Activated CD8-positive, alpha-beta memory T cell treated with anti-CD3 and anti-CD28 coated beads for 24 hours (primary cell): ENCODE results near the gene C22orf15.

Experiments used
- DNase-seq: peaks from one replicate; pipeline ENCODE4 v3.0.0-alpha.2; 2020

C22orf15 gene

DNA sequence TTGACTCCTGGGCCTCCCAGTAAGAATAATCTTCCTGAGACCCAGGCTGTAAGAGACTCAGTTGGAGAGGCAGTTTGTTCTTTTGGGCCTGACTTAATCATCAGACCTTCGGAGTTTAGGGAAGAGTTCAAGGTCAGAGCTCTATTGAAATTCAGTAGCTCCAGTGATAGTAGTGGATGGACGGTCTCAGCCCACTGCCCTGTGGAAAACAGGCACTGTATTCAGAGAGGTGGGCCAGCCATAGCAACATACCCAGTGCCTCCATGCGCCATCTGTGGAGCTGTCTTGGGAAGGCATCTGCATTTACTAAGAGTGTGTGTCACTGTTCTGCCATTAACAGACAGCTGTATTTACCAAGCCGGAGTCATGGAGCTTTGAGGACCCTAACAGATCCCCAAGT lies 26.8 kb downstream of the C22orf15 start:
- DNase-seq = no peak

DNA sequence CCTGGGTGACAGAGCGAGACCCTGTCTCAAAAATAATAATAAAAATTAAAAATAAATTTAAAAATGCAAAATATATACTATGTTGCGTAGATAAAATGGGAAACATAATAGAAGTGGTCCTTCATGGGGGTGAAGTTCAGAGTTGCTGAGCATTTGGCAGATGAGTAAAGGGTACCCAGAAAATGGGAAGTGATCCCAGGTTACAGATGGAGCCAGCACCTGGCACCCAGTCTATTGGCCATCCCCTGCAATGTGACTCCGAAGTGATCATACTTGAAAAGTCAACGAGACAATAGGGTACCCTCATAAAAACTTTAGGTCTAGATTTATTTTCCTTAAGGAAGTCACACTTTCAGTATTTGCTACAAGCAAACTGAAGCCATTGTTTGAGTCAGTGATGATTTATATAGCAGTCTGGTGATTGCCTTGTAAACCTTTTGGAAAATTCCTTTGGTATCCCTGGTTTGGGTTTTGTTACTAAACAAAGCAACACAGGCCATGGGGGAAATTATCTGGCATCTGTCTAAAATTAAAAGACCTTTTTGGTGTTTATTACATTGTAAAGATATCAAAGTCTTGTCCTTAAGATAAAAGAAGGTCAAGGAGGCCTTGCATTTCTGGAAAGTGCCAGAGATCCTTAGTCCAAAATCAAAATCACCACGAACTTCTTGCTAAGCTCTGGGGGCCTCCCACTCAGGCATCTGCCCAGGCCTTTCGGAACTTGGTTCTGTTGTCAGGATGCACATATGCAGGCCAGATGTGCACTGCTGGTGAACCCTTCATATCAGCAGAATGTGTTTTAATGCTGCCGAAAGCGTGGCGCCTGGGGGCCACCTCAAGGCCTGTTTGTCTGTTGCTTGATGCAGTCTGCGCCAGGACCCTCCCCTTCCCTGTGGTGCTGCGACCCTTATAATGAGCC lies 28.3 kb downstream of the C22orf15 start:
- DNase-seq = no peak

DNA sequence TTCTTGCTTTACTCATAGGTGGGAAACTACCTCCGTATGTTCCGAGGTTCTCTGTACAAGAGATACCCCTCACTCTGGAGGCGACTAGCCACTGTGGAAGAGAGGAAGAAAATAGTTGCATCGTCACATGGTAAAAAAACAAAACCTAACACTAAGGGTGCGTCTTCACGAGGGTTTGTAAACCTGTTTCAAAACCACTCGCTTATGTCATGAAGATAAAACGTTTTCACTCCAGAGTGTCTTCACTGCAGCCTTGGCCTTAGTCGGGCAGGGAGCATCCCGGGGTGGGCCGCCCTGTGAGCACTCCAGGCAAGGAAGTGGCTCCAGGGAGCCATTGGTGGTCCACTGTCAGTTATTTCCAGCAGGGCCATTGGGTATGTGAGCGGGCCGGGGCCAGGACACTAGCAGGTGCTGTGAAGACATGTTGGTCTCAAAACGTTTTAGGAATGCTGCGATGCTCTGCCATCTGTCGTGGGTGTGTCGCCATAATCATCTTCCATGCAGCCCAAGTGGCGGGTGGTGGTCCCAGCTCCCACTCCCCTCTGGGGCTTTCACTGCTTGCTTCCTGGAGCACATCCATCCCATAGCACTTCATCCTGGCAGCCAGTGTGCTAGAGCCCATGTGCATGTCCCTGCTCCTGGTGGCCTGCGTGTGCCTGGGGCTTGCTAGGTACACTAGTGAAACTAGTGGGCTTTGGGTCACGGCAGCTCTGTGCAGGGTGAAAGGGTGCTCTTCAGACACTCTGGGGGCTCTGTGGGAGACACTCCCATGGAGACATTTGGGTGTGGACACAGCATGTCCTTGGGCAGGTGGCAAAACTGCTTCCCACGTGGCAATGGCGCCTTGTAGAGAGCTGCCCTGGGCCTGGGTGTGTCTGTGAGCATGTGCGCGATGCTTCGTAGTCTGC lies 29.2 kb downstream of the C22orf15 start:
- DNase-seq = no peak

DNA sequence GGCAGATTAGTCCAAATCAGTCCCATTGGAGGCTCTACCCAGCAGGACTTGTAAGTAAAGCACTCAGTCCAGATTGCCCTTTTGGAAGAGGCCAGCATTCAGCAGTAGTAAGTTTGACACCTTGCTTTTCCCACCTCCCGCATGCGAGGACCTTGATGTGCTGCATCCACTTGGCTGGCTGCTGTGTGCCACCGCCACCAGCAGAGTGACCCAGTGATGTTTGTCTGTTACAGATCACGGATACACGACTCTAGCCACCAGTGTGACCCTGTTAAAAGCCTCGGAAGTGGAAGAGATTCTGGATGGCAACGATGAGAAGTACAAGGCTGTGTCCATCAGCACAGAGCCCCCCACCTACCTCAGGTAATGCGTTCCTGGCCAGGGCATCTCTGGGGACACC lies 30.5 kb downstream of the C22orf15 start:
- no peak for DNase-seq

DNA sequence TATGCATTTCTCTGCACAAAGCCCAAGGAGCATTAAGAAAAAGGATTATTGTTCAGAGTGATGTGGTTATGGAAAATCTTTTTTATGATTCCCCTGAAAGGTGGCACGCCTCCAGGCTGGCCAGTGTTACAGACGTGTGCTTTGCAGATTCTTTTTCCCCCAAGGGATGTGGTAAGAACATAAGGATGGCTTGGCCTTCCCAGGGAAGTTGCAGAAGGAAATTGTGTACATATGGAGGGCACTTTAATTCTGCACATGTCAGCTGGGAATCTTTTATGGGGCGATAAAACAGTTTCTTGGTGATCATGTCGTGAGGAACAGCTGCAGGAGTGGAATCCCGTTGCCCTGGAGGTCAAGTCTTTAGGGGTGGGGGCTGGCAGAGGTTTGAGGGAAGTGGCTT lies 33.7 kb downstream of the C22orf15 start:
- DNase-seq = no peak

DNA sequence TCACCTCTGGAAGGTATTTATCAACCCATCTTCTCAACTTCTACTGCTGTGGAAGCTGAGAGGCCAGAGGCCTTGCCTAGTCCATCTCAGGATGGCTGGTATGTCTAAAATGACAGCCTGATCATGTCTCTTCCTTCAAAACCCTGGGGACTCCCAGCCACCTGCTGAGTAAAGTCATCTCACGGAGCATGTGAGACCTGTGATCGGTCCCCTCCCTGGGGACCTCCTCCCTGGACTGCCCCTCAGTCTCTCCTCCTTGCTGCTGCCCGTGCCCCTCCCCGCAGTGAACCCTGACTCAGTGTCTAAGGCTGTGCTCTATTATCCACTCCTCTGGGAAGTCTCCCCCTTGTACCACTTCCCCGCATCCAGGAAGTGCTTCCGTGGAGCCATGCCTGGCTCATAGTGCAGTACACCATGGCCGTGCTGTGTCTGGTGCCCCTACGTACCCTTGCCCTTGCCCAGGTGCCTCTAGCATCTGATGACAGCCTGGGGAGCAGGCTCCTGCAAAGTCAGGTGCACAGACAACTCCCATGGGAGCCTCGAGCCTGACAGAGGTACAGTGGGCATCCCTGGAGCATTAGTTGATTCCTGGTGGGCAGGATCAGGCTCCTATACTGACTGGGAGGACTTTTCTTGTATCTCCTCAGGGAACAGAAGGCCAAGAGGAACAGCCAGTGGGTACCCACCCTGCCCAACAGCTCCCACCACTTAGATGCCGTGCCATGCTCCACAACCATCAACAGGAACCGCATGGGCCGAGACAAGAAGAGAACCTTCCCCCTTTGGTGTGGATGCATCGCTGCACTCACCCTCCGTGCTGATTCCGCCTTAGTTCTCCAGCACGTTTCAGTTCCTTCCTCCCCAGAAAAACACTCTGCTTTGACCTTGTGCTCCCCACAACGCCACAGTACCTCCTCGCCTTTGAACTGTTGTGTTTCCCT lies 37.8 kb downstream of the C22orf15 start:
- no peak for DNase-seq

DNA sequence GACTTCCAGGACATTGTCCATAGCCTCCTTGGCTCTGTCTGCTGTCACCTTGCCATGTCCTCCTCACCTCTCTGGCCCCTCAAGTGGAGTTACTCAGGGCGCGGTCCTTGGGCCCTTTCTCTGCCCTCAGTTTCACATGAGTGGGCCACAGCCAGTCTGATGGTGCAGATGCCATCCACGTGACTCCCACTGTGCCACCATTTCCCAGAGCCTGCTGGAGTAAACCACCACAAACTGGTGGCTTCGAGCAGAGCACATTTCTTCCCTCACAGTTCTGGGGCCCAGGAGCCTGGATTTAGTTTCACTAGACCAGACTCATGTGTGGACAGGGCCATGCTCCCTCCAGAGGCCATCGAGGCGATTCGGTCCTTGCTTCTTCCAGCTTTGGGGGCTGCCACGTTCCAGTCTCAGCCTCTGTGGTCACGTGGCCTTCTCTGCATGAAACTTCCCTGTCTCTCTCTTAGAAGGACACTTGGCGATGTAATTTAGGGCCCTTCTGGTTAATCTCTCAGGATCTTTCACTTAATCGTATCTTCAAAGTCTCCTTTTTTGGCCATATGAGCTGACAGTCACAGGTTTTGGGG lies 38.5 kb downstream of the C22orf15 start:
- no peak for DNase-seq

DNA sequence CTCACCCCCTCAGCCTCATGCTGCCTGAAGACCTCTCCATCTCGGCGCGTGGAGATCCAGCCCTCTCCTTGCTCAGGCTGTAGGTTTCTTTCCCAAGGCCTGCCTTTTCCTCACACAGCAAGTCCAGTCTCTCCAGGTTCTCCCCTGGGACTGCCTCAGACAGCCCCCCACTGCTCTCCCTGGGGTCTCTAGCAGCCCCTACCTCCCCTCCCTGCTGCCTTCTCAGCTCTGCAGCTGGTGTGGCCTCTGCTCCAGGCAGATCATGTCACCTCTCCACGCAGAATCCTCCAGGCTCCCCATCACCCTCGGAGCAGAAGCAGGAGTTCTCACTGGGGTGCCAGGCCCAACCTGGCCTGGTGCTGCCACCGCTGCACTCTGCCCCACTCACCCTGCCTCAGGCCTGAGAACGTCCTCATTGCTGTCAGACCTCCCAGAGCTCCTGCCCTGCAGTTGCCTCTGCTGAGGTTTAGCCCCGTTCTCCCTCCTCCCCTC lies 39.1 kb downstream of the C22orf15 start:
- no peak for DNase-seq

DNA sequence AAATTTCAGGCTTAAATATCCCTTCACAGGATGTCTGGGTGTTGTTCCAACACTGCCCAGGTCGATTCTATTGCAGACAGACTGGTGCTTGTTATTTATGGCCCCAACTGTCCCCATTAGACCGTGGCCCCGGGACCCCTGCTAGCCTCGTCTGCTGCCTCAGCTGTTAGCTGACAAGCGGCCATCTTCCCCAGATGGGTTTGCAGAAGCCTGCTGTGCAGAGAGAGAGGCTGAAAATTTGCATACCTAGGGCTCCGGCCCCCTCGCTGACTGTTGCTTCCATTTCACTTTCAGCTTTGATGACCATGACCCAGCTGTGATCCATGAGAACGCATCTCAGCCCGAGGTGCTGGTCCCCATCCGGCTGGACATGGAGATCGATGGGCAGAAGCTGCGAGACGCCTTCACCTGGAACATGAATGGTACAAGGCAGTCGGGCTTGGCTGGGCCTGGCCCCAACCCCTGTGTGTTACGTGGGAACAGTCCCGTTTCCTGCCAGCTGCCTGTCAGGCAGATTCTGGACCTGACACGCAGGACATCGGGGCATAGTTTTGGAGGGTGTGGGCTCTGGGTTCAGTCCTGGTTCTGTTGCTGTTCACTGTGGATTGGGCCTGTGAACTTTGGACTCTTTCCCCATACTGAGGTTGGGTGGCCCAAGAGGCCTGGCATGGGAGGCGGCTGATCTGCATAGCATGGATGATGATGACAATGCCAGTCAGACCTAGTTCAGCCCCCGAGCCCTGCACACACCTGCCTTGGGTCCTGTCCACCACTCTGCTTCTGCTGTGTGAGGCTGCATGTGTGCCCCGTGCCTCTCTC lies 40.4 kb downstream of the C22orf15 start:
- DNase-seq = no peak

DNA sequence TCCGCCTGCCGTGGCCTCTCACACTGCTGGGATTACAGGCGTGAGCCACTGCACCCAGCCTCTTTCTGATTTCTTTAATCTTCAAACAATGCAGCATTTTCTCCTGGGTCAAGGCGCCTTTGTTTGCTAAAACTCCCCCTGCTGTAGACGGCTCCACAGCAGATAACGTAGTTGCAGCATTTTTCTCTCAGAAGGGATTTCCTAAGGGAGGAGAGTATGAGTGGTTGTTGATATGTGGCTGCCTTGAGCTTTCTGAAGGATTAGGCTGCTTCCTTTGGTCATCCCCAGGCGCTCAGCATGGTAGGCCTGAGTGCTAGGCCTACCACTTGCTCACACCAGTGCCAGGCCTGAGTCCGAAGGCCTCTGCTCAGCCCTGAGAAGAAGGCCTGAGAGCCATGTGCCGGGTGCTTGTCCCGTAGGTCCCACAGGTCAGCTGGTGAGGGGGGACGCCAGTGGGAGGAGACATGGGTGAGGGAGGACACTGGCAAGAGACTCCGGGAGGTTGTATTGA lies 42.0 kb downstream of the C22orf15 start:
- DNase-seq = no peak

DNA sequence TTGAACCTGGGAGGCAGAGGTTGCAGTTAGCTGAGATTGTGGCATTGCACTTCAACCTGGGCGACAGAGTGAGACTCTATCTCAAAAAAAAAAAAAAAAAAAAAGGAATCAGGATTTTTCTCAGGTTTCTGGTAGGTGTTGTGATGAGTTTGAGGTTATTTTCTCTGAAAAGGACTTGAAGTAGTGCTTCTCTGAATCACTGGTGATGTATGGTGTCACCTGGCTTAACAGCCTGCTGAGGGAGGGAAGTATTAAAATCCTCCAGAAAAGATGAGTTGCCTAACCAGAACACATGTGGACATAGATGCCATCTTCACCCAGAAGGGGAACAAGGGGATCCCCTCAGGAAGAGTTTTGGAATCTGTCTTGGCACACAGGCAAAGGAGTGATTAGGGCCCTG lies 44.0 kb downstream of the C22orf15 start:
- no peak for DNase-seq

DNA sequence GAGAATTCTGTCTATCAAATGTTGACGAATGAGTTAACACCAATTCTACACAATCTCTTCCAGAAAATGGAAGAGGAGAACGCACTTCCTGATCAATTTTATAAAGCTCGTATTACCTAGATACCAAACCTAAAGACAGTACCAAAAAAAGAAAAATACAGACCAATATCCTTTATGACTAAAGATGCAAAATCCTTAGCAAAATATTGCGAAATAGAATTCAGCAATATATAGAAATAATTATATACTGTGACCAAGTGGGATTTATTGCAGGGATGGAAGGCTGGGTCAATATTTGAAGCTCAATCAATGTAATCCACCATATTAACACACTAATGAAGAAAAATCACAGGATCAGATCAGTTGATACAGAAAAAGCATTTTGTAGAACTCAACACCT lies 49.6 kb downstream of the C22orf15 start:
- no peak for DNase-seq
